HG02981 (cell line): ENCODE results near the gene GAB1.

Source experiments
- ATAC-seq: cut with Tn5 transposase; IDR thresholded peaks from one replicate; pipeline ENCODE4 v1.9.1; 2021; ENCODE audit warnings: mild to moderate bottlenecking, moderate library complexity; ENCODE audit not compliant: unreplicated experiment

Gene GAB1

GRCh38 chr4:143407888-143408287 is 71.2 kb downstream of the GAB1 start:
- ATAC-seq: no peak

GRCh38 chr4:143410015-143410414 is 73.3 kb downstream of the GAB1 start:
- no peak for ATAC-seq

- no peak for ATAC-seq
Observed at GRCh38 chr4:143411527-143412419, 75.1 kb downstream of the GAB1 start.

- no peak for ATAC-seq
Observed at GRCh38 chr4:143412420-143412758, 75.7 kb downstream of the GAB1 start.

- peak; percentile 87 for ATAC-seq
Observed at GRCh38 chr4:143417679-143418403, 81.2 kb downstream of the GAB1 start.

- peak; percentile 36 for ATAC-seq
Observed at GRCh38 chr4:143420227-143420626, 83.6 kb downstream of the GAB1 start.

GRCh38 chr4:143421609-143422008 is 84.9 kb downstream of the GAB1 start:
- no peak for ATAC-seq

- ATAC-seq: no peak
Observed at GRCh38 chr4:143424276-143424675, 87.6 kb downstream of the GAB1 start.

- no peak for ATAC-seq
Observed at GRCh38 chr4:143431526-143432257, 95.0 kb downstream of the GAB1 start.

GRCh38 chr4:143432258-143432591 is 95.5 kb downstream of the GAB1 start:
- ATAC-seq: no peak

GRCh38 chr4:143433231-143433630 is 96.6 kb downstream of the GAB1 start:
- ATAC-seq: no peak

- ATAC-seq: no peak
Observed at GRCh38 chr4:143435955-143436354, 99.3 kb downstream of the GAB1 start.

- no peak for ATAC-seq
Observed at GRCh38 chr4:143437476-143437875, 100.8 kb downstream of the GAB1 start.

- ATAC-seq: no peak
Observed at GRCh38 chr4:143437937-143438336, 101.3 kb downstream of the GAB1 start.

GRCh38 chr4:143438710-143439109 is 102.0 kb downstream of the GAB1 start:
- ATAC-seq: no peak

- ATAC-seq: no peak
Observed at GRCh38 chr4:143441109-143441508, 104.4 kb downstream of the GAB1 start.

GRCh38 chr4:143441678-143442077 is 105.0 kb downstream of the GAB1 start:
- ATAC-seq: no peak

- ATAC-seq: no peak
Observed at GRCh38 chr4:143443728-143444127, 107.1 kb downstream of the GAB1 start.

GRCh38 chr4:143451186-143451585 is 114.5 kb downstream of the GAB1 start:
- ATAC-seq: no peak

- no peak for ATAC-seq
Observed at GRCh38 chr4:143455211-143455610, 118.5 kb downstream of the GAB1 start.

GRCh38 chr4:143458966-143459365 is 122.3 kb downstream of the GAB1 start:
- no peak for ATAC-seq
